GM21825 (cell line): ENCODE measurements around the gene SYMPK.
A peak's percentile ranks its signal among the peaks of the same experiment; 100 is the strongest.
"Not testable (repeated sequence)": the region's sequence is repeated elsewhere in the genome, so short reads cannot be mapped to it uniquely, and the experiment has no call there.

Source experiments
- ATAC-seq: cut with Tn5 transposase; IDR thresholded peaks from one replicate; pipeline ENCODE4 v1.9.1; 2021; ENCODE audit warnings: mild to moderate bottlenecking, moderate library complexity; ENCODE audit not compliant: unreplicated experiment

Gene SYMPK

DNA sequence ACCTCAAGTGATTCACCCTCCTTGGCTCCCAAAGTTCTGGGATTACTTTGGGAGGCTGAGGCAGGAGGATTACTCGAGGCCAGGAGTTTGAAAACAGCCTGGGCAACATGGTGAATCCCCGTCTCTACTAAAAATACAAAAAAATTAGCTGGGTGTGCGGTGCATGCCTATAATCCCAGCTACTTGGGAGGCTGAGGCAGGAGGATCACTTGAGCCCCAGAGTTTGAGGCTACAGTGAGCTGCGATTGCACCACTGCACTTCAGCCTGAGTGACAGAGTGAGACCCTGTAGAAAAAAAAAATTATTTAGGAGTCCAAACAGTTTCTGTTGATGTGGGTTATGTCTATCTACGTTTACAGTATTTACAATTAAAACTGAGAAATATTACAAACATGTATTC, 7.9 kb upstream of the SYMPK start:
- no peak for ATAC-seq

DNA sequence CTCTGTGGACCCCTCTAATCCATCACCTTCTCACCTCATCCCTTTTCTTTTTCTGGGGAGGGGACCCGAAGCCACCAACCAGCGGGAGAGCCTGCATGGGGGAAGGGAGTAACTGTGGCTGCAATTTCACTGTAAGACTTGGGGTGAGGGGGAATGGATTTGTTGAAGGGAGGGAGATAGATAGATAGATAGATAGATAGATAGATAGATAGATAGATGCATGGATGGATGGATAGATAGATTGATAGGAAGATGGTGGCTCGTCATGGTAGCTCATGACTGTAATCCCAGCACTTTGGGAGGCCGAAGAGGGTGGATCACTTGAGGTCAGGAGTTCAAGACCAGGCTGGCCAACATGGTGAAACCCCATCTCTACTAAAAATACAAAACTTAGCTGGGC, 4.3 kb upstream of the SYMPK start:
- not testable (repeated sequence) for ATAC-seq

DNA sequence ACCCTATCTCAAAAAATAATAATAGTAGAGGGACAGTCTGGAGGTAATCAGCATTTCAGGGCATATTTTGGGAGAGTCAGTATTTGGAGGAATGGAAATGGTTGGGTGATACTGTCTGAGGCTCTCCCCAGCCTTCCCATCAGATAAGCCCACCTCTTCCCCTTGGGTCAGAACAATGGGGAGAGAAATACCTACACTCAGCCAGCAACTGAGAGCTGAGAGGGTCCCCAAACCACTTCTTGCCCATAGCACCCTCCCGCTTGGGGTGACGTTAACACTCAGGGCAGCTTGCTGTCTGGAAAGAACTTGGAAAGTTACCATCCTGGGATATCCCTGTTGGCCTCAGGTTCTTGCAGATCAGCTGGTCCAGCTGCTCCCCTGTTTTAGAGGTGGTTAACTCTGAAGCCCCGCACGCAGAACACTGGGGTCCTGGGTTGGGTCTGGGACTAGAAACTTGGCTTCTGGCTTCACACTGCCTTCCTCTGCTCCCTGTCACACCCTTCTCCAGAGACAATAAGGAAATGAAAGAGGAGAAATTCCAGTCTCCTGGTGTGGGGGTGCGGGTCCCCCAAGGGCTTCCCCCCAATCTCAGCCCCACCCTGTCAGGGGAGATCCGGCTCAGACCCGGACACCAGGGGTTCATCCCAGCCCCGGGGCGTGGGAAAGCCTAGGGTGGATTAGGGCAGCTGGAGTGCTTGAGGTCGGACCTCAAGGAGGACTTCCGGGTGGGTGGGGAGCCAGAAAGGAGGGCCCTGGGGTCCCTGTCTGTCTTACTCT, 3.6 kb upstream of the SYMPK start:
- no peak for ATAC-seq

DNA sequence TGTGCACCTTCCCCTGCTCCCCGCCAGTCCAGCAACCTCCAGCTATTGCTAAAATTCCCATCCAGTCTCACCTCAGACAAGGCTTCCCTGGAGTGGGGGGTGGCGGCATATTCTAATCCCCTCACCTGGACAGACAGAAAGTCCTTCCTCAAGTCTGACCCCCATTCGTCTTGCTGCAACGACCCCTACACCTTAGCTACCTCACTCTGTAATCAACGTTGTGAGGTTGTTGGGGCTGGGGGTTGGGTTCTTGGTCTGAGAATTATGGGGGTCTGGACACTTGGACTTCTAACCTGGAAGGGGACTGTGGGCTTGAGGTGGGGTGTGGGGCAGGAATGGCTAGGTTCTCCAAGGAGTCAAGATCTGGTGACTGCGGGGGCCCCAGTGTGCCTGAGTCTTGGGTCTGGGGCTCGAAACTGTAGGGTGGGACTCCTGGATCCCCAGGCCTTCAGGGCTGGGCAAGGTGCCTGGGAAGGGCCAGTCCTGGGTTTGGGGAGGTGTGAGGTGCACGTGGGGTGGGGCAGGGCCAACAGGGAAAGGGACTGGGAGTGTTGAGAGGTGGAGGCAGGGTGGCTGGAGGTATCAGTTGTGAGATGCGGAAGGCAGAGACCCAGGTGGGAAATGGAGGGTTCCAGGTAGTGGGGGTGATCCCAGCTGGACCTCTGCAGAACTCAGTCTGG, 2.5 kb upstream of the SYMPK start:
- ATAC-seq = no peak

DNA sequence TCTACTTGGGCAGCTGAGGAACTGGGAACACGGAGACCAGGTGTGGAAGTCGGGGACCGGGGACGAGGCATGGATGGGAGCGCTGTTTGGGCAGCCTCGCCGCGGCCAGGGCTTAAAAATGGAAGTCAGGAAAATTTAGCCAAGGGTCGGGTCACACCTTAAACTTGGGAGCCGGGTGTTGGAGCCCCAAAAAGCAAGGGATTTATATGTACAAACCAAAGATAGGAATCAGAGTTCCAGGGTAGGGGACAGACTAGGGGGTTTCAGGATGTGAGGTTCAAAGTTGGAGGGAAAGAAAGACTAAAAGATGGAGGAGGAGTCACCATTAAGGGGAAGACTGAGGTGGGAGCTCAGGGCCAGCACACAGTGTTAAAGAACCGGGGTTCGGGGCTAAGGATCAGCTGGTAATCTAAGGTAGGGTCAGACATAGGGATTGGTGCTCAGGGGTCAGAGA, 1.7 kb upstream of the SYMPK start:
- no peak for ATAC-seq

DNA sequence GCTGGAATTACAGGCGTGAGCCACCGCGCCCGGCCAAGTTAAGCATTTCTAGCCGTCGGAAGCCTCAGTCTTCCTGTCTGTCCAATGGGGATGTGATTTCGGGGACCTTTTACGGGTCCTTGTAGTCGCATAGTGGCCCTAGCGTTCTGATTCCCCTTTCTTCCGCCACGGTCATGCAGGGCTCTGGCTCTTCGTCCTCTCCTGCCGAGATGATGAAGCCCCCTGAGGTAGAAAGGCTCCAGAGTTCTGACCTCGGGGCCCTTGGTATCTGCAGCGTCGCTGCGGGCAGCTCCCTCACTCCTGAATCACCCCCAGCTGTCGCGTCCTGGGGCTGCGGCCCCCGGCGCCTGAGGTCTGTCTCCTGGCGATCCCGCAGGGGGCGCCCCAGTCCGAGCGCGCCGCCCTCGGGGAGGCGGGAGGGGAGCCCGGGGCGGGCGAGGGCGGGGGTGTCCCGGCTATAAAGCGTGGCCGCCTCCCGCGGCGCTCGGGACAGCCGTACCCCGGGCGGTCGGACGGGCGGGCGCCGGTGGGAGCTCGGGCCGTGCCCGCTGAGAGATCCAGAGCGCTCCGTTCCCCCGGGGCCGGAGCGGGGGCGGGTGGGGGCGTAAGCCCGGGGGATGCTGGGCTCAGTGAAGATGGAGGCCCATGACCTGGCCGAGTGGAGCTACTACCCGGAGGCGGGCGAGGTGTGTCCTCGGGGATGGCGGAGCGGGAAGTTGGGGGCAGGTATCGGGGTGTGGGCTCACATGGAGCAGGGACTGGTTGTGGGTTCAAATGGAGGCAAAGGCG, 1.1 kb upstream of the SYMPK start, which contains the start of gene FOXA3:
FOXA3 (plus strand) TSS at position 487 of the 789 bp plus-strand sequence; CDS start at position 618, 131 bp downstream.
- ATAC-seq = peak; percentile 45

DNA sequence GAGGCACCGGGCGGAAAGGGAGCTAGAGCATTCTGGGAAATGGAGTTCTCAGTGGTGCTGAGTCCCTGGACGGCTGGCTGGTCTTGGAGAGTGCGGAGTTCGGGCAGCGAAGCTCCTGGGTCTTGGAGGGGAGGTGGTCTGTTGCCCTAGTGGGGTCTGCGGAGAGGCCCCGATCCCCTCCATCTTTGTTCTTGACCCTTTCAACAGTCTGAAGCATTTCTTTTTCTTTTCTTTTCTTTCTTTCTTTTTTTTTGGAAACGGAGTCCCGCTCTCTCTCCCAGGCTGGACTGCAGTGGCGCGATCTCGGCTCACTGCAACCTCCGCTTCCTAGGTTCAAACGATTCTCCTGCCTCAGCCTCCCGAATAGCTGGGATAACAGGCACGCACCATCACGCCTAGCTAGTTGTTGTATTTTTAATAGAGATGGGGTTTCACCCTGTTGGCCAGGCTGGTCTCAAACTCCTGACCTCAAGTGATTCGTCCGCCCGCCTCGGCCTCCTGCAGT, 440 bp upstream of the SYMPK start:
- ATAC-seq = no peak

DNA sequence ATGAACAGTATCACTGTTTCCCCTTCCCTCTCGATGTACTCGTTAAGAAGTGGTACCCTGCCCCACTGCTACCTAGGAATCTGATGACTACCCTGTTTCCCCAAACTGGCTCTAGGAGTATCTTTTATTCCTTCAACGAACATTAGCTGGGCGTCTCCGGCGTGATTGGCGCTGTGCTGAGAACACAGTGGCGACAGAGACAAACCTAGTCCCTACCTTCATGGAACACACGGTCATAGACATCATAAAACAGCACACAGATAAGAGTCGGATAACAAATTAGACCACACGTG, 730 bp downstream of the SYMPK start:
- no peak for ATAC-seq

DNA sequence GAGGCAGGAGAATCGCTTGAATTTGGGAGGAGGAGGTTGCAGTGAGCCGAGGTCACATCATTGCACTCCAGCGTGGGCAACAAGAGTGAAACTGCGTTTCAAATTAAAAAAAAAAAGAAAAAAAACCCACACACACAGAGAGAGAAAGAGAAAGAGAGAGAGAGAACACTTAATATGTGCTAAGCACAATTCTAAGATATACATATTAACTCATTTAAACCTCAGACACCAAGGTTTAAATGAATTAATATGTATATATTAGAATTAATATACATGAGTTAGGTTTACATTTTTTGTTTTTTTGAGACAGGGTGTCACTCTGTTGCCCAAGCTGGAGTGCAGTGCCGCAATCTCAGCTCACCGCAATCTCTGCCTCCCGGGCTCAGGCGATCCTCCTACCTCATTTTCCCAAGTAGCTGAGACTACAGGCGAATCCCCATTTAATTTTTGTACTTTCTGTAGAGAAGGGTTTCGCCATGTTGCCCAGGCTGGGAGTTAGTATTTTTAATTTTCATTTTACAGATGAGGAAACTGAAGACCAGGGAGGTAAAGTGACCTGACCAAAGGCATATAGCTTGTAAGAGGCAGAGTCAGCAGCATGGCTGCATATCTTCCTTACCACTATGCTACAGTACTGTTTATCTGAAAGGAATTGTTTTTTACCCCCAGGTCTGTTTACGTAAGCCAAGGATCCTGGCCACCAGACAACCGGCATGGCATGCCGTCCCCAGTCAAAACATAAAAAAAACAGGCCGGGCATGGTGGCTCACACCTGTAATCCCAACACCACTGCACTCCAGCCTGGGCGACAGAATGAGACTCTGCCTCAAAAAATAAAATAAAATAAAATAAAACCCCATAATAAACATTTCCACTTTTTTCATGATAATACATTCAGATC, 2.3 kb downstream of the SYMPK start:
- ATAC-seq = no peak

DNA sequence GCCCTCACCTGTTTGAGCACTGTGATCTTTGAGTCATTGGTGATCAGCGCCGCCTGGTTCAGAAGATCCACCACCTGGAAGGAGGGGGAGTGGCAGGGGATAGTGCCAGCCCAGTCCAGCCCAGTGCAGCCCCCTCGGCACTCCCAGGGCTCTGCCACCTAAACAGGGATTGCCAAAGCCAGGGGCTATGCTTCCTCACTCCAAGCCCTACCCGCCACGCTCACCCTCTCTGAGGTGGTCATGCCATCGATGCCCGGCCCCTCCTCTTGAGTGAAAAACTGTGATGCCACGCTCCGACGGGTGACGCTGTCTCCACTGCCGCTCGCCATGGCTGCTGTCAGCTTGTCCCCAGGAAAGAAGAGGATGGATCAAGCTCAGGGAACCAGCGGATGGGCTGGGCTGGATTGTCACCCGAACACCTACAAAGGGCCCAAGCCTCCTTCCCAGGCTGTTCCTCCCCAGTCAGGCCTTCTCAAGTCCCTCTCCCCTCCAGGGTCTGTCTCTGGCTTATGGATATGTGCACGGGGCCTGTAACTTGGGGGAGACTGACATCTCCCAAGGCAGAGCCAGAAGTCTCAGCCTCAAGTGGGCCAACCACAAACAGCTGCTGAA, 8.7 kb downstream of the SYMPK start:
- no peak for ATAC-seq

DNA sequence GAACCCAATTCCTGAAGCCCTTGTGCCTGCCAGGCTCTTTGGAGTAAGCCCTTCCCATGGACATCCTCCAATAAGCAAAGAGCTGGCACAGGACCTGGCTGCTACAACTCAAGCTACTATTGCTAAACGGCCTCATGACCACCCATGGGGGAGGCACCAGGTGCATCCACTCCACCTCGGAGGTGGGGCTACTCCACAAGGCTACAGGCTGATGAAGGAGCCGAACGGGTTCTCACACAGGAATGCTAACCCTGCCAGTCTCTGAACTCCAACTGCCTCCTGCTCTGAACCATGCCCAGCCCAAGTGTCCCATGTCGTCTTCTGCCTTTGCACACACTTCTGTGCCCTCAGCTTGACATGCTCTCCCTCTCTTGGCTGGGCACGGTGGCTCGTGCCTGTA, 10.0 kb downstream of the SYMPK start:
- no peak for ATAC-seq

DNA sequence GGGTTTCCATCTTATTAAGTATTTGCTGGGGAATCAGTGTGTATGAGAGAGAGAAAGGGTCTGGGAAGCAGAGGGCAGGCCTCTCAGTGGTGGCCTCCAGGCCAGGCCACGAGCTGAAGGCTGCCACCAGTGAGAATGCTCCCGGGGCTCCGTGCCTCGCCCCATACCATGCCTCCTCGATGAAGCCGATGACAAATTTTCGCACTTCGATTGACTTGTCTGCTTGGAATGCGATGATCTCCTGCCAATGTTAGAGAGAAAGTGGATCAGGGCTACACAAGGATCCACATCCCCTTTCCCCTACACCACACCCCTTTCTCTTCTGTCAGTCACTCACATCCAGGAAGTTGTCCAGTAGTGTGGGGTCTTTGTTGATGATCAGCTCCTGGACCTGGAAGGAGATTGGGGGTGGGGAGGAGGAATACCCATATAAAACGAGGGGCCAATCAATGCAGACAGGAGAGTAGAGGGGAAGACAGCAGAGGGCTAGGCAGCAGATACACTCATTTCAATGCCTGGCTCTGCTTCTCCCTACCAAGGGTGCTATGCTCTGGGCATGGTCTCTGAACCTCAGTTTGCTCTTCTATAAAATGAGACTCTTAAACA, 10.7 kb downstream of the SYMPK start:
- no peak for ATAC-seq

DNA sequence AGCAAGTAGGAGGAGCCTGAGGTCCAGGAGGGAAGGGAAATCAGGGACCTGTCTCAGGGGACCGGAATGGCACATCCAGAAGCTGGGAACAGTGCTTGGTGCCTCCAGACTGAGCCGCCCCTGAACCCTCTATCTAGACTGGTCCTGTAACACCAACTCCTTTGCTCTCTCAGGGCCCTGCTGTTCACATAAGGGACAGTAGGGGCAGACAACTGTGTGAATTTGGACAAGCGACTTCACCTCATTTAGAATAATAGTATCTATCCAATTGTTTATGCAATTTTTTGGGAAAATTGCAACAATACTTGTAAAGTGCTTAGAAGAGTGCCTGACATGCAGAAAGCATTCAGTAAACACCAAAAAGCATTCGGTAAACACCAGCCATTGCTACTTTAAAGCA, 14.0 kb downstream of the SYMPK start:
- ATAC-seq = no peak

DNA sequence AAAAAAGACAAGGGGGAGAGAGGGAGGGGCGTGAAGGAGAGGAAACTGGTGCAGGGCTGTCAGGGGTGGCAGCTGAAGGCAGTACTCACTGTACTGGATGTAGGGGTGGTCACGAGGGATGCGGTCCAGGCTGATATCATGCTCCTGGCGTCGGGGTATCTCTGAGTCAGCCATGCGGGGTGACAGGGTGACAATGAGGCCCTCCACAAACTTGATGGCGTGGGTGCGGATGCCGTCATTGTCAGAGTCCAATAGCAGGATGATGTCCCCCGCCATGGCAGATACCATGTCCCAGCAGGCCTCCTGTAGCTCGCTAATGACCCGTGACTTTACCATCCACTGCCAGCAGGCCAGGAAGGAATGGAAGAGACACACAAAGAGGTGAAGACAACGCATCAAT, 15.3 kb downstream of the SYMPK start:
- no peak for ATAC-seq

DNA sequence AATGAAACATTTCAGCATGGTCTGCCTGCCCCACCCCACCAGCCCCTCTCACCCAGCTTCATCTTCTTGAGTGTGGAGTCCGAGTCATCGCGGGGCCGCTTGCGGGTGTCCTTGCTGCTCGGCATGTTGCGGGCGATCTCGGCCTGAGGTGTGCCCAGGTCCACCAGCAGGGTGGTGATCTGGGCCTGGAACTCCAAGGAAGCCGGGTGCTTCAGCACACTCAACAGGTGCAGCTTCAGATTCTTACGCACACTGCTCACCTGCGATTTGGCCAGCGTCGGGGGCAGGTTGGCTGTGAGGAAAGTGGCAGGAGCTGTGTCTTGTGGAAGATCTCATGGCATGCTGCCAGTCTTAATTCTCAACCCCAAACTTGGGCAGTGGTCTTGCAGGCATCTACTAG, 20.7 kb downstream of the SYMPK start:
- ATAC-seq = no peak

DNA sequence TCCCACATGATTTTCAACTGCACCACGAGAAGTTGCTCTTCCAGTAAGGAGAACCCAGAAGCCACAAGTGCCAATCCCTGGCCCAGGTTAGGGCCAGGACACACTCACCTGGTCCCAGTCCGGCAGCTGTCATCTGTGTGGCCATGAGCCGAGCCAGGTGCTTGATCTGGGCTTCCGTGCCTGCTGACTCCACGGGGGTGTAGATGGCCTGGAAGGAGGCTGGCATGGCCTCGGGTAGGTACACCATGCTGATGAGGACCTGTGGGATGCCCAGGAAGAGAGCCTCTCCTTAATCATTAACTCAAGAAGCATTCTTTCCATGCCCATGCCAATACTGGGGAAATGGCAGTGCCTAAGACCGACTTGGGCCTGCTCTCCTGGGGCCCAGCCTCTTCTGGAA, 28.0 kb downstream of the SYMPK start:
- ATAC-seq = no peak

DNA sequence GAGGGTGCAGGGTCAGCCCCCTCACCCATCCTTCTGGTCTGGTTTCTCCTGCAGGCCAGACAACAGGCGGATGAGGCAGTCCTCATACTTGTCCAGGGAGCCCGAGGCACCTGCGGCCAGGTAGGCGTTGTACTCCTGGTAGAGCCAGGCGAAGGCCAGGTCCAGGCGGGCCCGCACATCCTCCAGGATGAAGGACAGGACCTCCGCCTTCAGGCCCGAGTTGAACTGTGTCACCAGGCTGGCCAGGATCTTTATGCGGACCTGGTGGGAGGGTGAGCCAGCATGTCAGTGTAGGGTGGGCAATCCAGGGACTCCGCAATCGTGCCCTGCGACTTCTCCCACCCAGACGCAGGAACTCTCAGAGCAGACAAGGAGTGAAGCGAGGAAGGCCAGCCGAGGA, 34.0 kb downstream of the SYMPK start:
- ATAC-seq = no peak

DNA sequence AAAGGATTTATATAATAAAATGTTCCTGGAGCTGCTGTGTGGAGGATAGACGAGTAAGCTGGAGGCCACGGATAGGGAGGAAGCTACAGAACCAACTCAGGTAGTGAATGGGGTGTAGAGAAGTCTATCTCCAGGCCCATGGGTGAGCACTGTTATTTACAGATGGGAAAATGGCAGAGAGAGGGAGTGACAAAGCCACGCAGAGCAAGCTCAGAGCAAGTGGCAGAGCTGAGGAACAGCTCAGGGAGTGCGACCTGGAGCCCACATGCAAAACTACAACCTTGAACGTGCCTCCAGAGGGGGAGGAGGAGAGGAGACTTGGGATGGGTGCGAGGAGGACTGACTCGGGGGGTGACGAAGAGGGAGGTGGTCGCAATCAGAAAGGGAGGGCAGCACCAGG, 34.4 kb downstream of the SYMPK start:
- no peak for ATAC-seq

DNA sequence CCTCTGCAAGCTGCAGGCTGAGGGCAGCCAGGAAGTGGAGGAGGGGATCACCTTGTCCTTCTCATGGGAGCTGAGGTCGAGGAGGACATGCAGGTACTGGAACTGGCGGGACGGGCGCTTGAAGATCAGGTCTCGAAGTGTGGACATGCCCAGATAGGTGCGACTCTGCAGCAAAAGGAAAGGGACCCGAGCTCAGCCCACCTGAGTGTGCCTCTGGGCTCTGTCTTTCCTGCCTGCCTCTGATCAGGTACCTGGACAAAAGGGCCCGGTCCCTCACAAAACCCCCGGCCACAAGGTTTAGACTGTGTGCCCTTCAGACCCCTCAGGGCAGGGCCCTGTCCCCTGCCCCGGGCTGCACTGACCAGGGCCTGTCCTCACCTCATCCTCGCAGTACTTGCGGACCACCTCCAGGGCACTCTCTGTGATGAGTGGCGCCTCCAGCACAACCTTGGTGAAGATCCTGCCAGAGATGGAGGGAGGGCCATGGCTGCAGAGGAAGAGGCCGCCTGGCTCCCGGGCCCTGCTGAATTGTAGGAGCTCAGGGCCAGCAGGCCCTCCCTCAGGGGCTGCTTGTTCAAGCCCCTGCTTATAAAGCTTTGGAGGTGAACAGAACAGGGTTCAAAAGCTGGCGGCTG, 35.4 kb downstream of the SYMPK start:
- no peak for ATAC-seq
